Activated naive CD4-positive, alpha-beta T cell treated with anti-CD3 and anti-CD28 coated beads for 36 hours (primary cell): ENCODE results near the gene ENO1. TPM values are rescaled to one million over a fixed set of nuclear protein-coding genes. Genes with fewer than 3 reads are reported as not detected.

Source experiments
- CTCF ChIA-PET: fragments of 350-600 bp; sonication (Branson Sonifier 250); formaldehyde crosslinking; loops from one replicate; lab custom pipeline; 2021; ENCODE audit warnings: antibody characterized with exemption; lab: Charles Lee
- DNase-seq: peaks from one replicate; pipeline ENCODE4 v3.0.0-alpha.2; 2020
- H3K27ac Mint-ChIP-seq: one replicate; pipeline ENCODE4 v1.8.0; 2021; ENCODE audit warnings: mild to moderate bottlenecking, mixed read lengths
- H3K27me3 Mint-ChIP-seq: one replicate; pipeline ENCODE4 v1.8.0; 2021; ENCODE audit warnings: low read depth, mixed read lengths
- H3K36me3 Mint-ChIP-seq: one replicate; pipeline ENCODE4 v1.8.0; 2021; ENCODE audit warnings: low read depth, mixed read lengths
- H3K4me1 Mint-ChIP-seq: one replicate; pipeline ENCODE4 v1.8.0; 2021; ENCODE audit warnings: low read depth, mixed read lengths
- H3K4me3 Mint-ChIP-seq: one replicate; pipeline ENCODE4 v1.8.0; 2021; ENCODE audit warnings: mild to moderate bottlenecking, moderate library complexity, mixed read lengths
- H3K9me3 Mint-ChIP-seq: one replicate; pipeline ENCODE4 v1.8.0; 2021; ENCODE audit warnings: mixed read lengths
- intact Hi-C: fragments of 100-400 bp; cut with micrococcal nuclease; formaldehyde crosslinking; loops from one replicate; pipeline ENCODE4 v1.15.1; 2023
- total RNA-seq, 2 experiments: library from RNA; stranded (reverse); gene quantifications; one replicate each; pipeline ENCODE4 v1.2.3, GENCODE V29; 2021

Gene ENO1
- total RNA-seq, 2 experiments from 2014 or later, result 2,952 to 3,004 TPM

GRCh38 chr1:8866792-8867415 lies 11.6 kb downstream of the ENO1 start:
- CTCF ChIA-PET, result interaction anchor here (0.6 to 10.9 kb wide), 3 partner anchors 10 to 150 kb away, joined by 4 to 101 read pairs (median 5); no protein-coding TSS in a partner anchor
- H3K4me3 Mint-ChIP-seq, result no peak overlapping the region
- peaks cover 73% of the 10 kb centered on the region for H3K4me1 Mint-ChIP-seq
- intact Hi-C loops, result loop anchor here (1.0 kb wide), 3 partner anchors 8 to 33 kb away; partner anchors contain the start of gene ENO1
- no peaks in the 10 kb centered on the region for H3K9me3 Mint-ChIP-seq
- H3K27me3 Mint-ChIP-seq, result no peaks in the 10 kb centered on the region
- DNase-seq, result peak; percentile 87
- H3K27ac Mint-ChIP-seq, result peak overlapping the region; percentile 96
- peaks cover 89% of the 10 kb centered on the region for H3K36me3 Mint-ChIP-seq

DNA sequence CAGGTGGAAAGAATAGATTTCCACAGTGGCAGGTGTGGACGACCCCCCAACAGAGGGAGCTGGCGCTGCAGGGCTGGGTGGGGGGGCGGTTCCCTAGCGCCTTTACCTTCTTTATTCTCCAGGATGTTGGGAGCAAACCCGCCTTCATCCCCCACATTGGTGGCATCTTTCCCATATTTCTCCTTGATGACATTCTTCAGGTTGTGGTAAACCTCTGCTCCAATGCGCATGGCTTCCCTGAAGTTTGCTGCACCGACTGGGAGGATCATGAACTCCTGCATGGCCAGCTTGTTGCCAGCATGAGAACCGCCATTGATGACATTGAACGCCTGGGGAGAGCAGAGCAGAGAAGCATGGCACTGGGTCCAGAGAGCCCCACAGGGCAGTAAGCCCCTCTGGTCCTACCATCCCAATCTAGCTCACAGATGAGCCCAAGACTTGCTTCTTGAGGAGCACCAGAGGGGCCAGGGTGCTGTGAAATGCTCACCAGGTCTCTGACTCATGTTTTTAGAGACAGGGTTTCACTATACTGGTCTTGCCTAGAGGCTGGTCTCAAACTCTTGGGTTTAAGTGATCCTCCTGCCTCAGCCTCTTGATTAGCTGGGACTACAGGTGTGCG lies 12.2 kb downstream of the ENO1 start:
- Mint-ChIP-seq H3K36me3 (peaks cover 88% of the 10 kb centered on the region), H3K9me3 (no peaks in the 10 kb centered on the region), H3K4me3 (no peak overlapping the region), H3K4me1 (peaks cover 67% of the 10 kb centered on the region), H3K27ac (peak overlapping the region; percentile 96), H3K27me3 (no peaks in the 10 kb centered on the region)
- intact Hi-C loops, result loop anchor here (1.0 kb wide), 1 partner anchor 9 kb away; no protein-coding TSS in a partner anchor
- DNase-seq, result no peak
- CTCF ChIA-PET, result interaction anchor here (1.3 to 10.9 kb wide), 2 partner anchors 10 to 17 kb away, joined by 5 to 101 read pairs; no protein-coding TSS in a partner anchor

DNA sequence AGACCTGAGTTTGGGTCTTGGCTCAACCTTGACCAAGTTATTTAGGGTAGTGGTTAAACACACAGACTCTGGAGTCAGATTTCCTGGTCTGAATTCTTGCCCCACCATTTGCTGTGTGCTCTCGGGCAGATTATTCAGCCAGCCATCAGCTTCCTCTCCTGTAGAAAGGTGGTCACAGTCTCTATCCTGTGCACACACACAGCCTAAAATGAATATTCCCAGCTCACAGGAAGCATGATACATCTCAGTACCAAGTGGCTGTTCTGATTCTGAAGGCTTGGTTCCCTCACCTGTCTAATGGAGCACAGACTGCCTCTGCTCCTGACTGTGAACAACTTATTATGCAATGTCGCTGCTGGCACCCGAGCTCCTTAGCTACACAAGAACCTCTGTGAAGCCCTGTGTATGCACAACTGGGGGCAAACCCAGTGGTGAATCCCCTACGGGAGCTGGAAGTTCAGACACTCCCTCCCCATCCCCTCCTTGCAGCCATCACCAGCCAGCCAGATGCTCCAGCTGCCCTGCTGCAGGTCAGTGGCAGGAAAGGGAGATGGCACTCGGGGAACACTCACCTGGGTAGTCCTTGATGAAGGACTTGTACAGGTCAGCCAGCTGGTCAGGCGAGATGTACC lies 13.7 kb downstream of the ENO1 start:
- Mint-ChIP-seq H3K27ac (peak overlapping the region; percentile 68), H3K4me1 (peaks cover 57% of the 10 kb centered on the region)

GRCh38 chr1:8863794-8864233 lies 14.7 kb downstream of the ENO1 start:
- no peak for DNase-seq
- CTCF ChIA-PET, result interaction anchor here (1.1 to 10.9 kb wide), 3 partner anchors 14 to 44 kb away, joined by 3 to 101 read pairs (median 4); no protein-coding TSS in a partner anchor
- peaks cover 50% of the 10 kb centered on the region for H3K4me1 Mint-ChIP-seq

More for the DNA sequence above, 13.7 kb downstream of the ENO1 start:
- DNase-seq, result no peak
- Mint-ChIP-seq H3K36me3 (peaks cover 85% of the 10 kb centered on the region), H3K27me3 (no peaks in the 10 kb centered on the region), H3K4me3 (no peak overlapping the region), H3K9me3 (no peaks in the 10 kb centered on the region)
- CTCF ChIA-PET, result interaction anchor here (10.9 kb wide), 1 partner anchor 15 kb away, joined by 101 read pairs; no protein-coding TSS in a partner anchor
- intact Hi-C loops, result no loop called here

DNA sequence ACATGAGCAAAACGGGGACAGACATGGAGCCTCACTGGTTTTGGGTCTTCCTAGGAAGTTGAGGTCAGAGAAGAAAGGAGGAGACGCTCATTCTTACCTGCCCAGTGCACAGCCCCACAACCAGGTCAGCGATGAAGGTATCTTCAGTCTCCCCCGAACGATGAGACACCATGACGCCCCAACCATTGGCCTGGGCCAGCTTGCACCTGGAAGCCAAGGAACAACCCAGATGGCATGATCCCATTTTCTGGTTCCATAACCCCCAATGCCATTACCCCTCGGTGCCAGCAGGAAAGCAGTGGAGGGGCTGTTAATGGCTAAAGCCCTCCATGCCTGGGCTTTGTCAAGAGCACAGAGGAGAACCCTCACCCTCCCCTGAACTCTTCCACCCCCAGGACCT lies 15.3 kb downstream of the ENO1 start:
- no peaks in the 10 kb centered on the region for H3K27me3 Mint-ChIP-seq
- CTCF ChIA-PET, result interaction anchor here (1.1 to 10.9 kb wide), 3 partner anchors 14 to 45 kb away, joined by 3 to 101 read pairs (median 4); no protein-coding TSS in a partner anchor
- intact Hi-C loops, result no loop called here

More at GRCh38 chr1:8863794-8864233, 14.7 kb downstream of the ENO1 start:
- no peak overlapping the region for H3K4me3 Mint-ChIP-seq
- H3K36me3 Mint-ChIP-seq, result peaks cover 81% of the 10 kb centered on the region
- peak overlapping the region; percentile 63 for H3K27ac Mint-ChIP-seq
- no peaks in the 10 kb centered on the region for H3K9me3 Mint-ChIP-seq
- intact Hi-C loops, result no loop called here
- H3K27me3 Mint-ChIP-seq, result no peaks in the 10 kb centered on the region

DNA sequence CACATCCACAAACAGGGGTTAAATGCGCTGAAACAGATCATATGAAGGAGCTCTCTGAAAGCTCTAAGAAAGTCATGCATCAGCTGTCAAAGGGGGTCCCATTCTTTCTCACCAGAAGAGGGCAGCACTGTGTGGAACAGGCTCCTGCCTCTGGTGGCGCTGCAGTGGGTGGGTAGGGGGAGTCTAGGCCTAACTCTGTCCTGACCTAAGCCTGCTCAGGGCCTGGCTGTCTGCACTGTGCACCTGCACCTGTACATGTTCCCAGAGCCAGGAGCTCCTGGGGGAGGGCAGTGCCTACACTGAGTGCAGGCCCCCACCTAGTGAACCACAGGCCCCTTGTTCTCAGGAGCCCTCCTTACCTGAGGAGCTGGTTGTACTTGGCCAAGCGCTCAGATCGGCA lies 16.0 kb downstream of the ENO1 start:
- H3K9me3 Mint-ChIP-seq, result no peaks in the 10 kb centered on the region
- H3K4me3 Mint-ChIP-seq, result no peak overlapping the region
- H3K36me3 Mint-ChIP-seq, result peaks cover 79% of the 10 kb centered on the region
- intact Hi-C loops, result no loop called here
- H3K27ac Mint-ChIP-seq, result peak overlapping the region; percentile 63
- peak; percentile 49 for DNase-seq
- H3K4me1 Mint-ChIP-seq, result peaks cover 48% of the 10 kb centered on the region
- H3K27me3 Mint-ChIP-seq, result no peaks in the 10 kb centered on the region
- CTCF ChIA-PET, result interaction anchor here (1.0 to 10.9 kb wide), 6 partner anchors 9 to 45 kb away, joined by 3 to 101 read pairs (median 4); no protein-coding TSS in a partner anchor

More for the DNA sequence above, 15.3 kb downstream of the ENO1 start:
- DNase-seq, result no peak
- Mint-ChIP-seq H3K4me1 (peaks cover 53% of the 10 kb centered on the region), H3K9me3 (no peaks in the 10 kb centered on the region), H3K36me3 (peaks cover 84% of the 10 kb centered on the region), H3K4me3 (no peak overlapping the region), H3K27ac (peak overlapping the region; percentile 63)

GRCh38 chr1:8860738-8861516 lies 17.6 kb downstream of the ENO1 start:
- H3K4me1 Mint-ChIP-seq, result peaks cover 33% of the 10 kb centered on the region
- peak overlapping the region; percentile 21 for H3K27ac Mint-ChIP-seq
- CTCF ChIA-PET, result interaction anchor here (0.5 to 10.9 kb wide), 6 partner anchors 11 to 279 kb away, joined by 3 to 101 read pairs (median 8); partner anchors contain the start of gene ENO1
- no peak for DNase-seq
- H3K4me3 Mint-ChIP-seq, result no peak overlapping the region
- H3K36me3 Mint-ChIP-seq, result peaks cover 67% of the 10 kb centered on the region
- intact Hi-C loops, result no loop called here
- H3K9me3 Mint-ChIP-seq, result no peaks in the 10 kb centered on the region
- no peaks in the 10 kb centered on the region for H3K27me3 Mint-ChIP-seq

DNA sequence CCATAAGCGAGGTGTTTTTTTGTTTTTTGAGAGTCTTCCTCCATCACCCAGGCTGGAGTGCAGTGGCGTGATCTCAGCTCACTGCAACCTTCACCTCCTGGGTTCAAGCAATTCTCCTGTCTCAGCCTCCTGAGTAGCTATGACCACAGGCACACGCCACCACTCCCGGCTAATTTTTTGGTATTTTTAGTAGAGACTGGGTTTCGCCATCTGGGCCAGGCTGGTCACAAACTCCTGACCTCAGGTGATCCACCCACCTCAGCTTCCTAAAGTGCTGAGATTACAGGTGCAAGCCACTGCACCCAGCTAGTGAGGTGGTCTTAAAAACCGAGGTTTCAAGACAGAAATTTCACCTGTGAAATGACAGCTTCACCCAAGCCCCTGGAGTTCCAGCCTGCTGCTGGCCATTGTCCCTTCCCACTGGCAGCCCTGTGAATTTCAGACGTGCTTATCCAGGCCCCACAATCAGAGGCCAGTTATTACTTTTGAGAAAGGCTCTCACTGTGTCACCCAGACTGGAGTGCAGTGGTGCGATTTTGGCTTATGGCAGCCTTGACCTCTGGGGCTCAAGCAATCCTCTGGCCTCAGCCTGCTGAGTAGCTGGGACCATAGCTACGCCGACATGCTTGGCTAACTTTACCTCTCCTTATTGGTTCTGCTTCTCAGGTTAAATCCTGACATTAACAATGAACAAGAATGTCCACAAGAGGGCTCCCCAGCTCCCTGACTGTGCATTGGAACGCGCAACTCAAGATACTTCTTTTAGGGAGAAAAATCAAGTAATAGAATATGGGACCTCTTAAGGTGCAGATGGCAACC lies 19.4 kb downstream of the ENO1 start:
- peaks cover 52% of the 10 kb centered on the region for H3K36me3 Mint-ChIP-seq
- intact Hi-C loops, result loop anchor here (1.0 to 5.0 kb wide), 4 partner anchors 20 to 146 kb away; partner anchors contain the start of gene ENO1
- H3K27me3 Mint-ChIP-seq, result no peaks in the 10 kb centered on the region
- no peaks in the 10 kb centered on the region for H3K9me3 Mint-ChIP-seq
- H3K4me1 Mint-ChIP-seq, result peaks cover 25% of the 10 kb centered on the region
- DNase-seq, result peak; percentile 78
- no peak overlapping the region for H3K4me3 Mint-ChIP-seq
- H3K27ac Mint-ChIP-seq, result peak overlapping the region; percentile 83
- CTCF ChIA-PET, result interaction anchor here (0.7 to 10.9 kb wide), 11 partner anchors 10 to 146 kb away, joined by 3 to 101 read pairs (median 6); partner anchors contain the start of gene ENO1

DNA sequence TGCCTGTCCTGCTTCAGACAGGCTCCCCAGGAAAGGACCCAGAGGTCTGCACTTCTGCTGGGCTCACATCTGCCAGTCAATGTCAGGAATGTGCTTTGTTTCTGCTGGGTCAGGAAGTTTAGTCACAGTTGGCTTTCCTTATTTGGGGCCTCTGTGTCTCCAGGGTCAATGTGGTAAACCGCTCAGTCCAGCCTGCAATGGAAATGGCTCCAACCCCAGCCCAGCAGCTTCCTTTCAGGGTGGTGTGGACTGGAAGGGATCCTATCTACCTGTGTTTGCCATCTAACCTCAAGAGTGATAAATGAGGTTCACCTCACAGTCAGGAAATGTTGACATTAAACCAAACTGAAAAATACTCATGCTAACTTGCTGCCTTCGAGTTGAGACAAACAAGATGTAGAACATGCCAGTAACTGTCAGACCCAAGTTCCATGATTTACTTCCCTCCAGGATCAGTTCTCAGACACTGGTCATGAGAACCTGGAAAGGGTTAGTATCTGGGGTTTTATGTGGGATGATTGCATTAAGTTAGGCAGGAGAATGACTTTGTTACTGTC lies 20.3 kb downstream of the ENO1 start:
- CTCF ChIA-PET, result interaction anchor here (1.1 to 10.9 kb wide), 4 partner anchors 9 to 147 kb away, joined by 3 to 101 read pairs (median 6); no protein-coding TSS in a partner anchor
- Mint-ChIP-seq H3K27ac (peak overlapping the region; percentile 83), H3K9me3 (no peaks in the 10 kb centered on the region), H3K36me3 (peaks cover 43% of the 10 kb centered on the region), H3K4me1 (peaks cover 18% of the 10 kb centered on the region), H3K4me3 (no peak overlapping the region), H3K27me3 (no peaks in the 10 kb centered on the region)
- DNase-seq, result no peak
- intact Hi-C loops, result loop anchor here (2.0 to 5.0 kb wide), 2 partner anchors 21 to 129 kb away; partner anchors contain the start of gene ENO1

GRCh38 chr1:8856689-8857412 lies 21.6 kb downstream of the ENO1 start:
- intact Hi-C loops, result loop anchor here (5.0 kb wide), 1 partner anchor 130 kb away; no protein-coding TSS in a partner anchor
- no peak for DNase-seq
- H3K36me3 Mint-ChIP-seq, result peaks cover 30% of the 10 kb centered on the region
- no peaks in the 10 kb centered on the region for H3K27me3 Mint-ChIP-seq
- no peaks in the 10 kb centered on the region for H3K9me3 Mint-ChIP-seq
- no peak overlapping the region for H3K27ac Mint-ChIP-seq
- CTCF ChIA-PET, result interaction anchor here (0.7 to 10.9 kb wide), 3 partner anchors 7 to 205 kb away, joined by 3 to 101 read pairs (median 3); no protein-coding TSS in a partner anchor
- no peak overlapping the region for H3K4me3 Mint-ChIP-seq
- peaks cover 13% of the 10 kb centered on the region for H3K4me1 Mint-ChIP-seq
